ENCODE results near the gene REL.
"Not testable (repeated sequence)": the region's sequence is repeated elsewhere in the genome, so short reads cannot be mapped to it uniquely, and the experiment has no call there.

Gene REL

DNA sequence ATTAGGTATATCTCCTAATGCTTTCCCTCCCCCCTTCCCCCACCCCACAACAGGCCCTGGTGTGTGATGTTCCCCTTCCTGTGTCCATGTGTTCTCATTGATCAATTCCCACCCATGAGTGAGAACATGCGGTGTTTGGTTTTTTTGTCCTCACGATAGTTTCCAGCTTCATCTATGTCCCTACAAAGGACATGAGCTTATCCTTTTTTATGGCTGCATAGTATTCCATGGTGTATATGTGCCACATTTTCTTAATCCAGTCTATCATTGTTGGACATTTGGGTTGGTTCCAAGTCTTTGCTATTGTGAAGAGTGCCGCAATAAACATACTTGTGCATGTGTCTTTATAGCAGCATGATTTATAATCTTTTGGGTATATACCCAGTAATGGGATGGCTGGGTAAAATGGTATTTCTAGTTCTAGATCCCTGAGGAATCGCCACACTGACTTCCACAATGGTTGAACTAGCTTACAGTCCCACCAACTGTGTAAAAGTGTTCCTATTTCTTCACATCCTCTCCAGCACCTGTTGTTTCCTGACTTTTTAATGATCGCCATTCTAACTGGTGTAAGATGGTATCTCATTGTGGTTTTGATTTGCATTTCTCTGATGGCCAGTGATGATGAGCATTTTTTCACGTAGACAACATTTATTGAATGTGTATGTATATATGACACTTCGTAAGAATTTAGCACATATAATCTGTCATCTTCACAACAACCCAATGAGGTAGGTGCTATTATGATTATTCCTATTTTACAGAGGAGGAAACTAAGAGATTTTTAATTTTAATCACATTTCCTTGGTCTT is 8.4 kb downstream of the REL start:
- not testable (repeated sequence) for H3K27me3 ChIP-seq (ENCODE audit: control insufficient read depth, insufficient read depth, low read length); H3K27ac ChIP-seq (ENCODE audit: low read length); H3K4me1 ChIP-seq (ENCODE audit: control insufficient read depth, low read depth, low read length); H3K36me3 ChIP-seq (ENCODE audit: control insufficient read depth, low read depth, low read length); H3K9me3 ChIP-seq (ENCODE audit: control insufficient read depth, low read depth, low read length); H3K9ac ChIP-seq (ENCODE audit: low read length); H3K4me3 ChIP-seq (ENCODE audit: low read length)

DNA sequence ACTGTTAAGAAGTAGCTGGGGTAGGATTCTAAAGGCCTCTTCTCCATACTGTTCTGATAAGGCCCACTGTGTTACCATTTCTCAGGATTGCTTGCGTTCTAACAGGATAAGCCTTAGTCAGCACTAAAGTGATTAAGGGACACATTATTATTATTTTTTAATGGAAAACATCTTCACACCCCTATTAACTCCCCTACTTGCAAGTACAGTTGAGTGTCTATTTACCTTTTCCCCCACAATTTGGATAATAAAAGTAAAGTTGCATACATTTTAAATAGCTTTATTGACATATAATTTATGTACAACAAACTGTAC is 9.0 kb downstream of the REL start:
- Histone ChIP-seq H3K36me3 (ENCODE audit: control insufficient read depth, low read depth, low read length) (peaks cover 3% of the 10 kb centered on the region), H3K4me1 (ENCODE audit: control insufficient read depth, low read depth, low read length) (no peaks in the 10 kb centered on the region), H3K9ac (ENCODE audit: low read length) (no peak overlapping the region), H3K27ac (ENCODE audit: low read length) (no peak overlapping the region), H3K4me3 (ENCODE audit: low read length) (no peak overlapping the region), H3K27me3 (ENCODE audit: control insufficient read depth, insufficient read depth, low read length) (no peaks in the 10 kb centered on the region), H3K9me3 (ENCODE audit: control insufficient read depth, low read depth, low read length) (no peaks in the 10 kb centered on the region)

- H3K9ac ChIP-seq (ENCODE audit: low read length): no peak overlapping the region
- H3K27ac ChIP-seq (ENCODE audit: low read length): no peak overlapping the region
- no peaks in the 10 kb centered on the region for H3K9me3 ChIP-seq (ENCODE audit: control insufficient read depth, low read depth, low read length)
- no peaks in the 10 kb centered on the region for H3K4me1 ChIP-seq (ENCODE audit: control insufficient read depth, low read depth, low read length)
- no peaks in the 10 kb centered on the region for H3K27me3 ChIP-seq (ENCODE audit: control insufficient read depth, insufficient read depth, low read length)
- no peak overlapping the region for H3K4me3 ChIP-seq (ENCODE audit: low read length)
- peaks cover 3% of the 10 kb centered on the region for H3K36me3 ChIP-seq (ENCODE audit: control insufficient read depth, low read depth, low read length)
These were observed 9.8 kb downstream of the REL start for GRCh38 chr2:60891180-60891579.

DNA sequence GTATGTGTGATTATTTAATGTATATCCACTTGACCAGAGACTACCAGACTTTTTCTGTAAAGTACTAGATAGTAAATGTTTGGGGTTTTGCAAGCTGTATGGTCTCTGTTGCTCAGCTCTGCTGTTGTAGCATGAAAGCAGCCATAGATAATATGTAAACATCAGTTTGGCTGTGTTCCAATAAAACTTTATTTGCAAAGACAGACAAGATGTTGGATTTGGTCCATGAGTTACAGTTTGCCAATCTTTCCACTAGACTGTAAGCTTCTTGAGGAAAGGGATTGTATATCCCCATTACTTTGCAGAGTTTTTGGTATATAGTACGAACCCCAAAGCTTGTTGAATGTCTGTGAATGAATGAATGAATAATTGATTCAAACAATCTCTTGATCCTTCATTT is 17.2 kb downstream of the REL start:
- H3K4me1 ChIP-seq (ENCODE audit: control insufficient read depth, low read depth, low read length): no peaks in the 10 kb centered on the region
- peaks cover 3% of the 10 kb centered on the region for H3K36me3 ChIP-seq (ENCODE audit: control insufficient read depth, low read depth, low read length)
- H3K9ac ChIP-seq (ENCODE audit: low read length): no peak overlapping the region

GRCh38 chr2:60899230-60899891 is 18.0 kb downstream of the REL start:
- H3K27ac ChIP-seq (ENCODE audit: low read length): no peak overlapping the region
- no peaks in the 10 kb centered on the region for H3K9me3 ChIP-seq (ENCODE audit: control insufficient read depth, low read depth, low read length)
- H3K9ac ChIP-seq (ENCODE audit: low read length): no peak overlapping the region
- H3K36me3 ChIP-seq (ENCODE audit: control insufficient read depth, low read depth, low read length): no peaks in the 10 kb centered on the region
- no peaks in the 10 kb centered on the region for H3K4me1 ChIP-seq (ENCODE audit: control insufficient read depth, low read depth, low read length)
- no peak overlapping the region for H3K4me3 ChIP-seq (ENCODE audit: low read length)
- no peaks in the 10 kb centered on the region for H3K27me3 ChIP-seq (ENCODE audit: control insufficient read depth, insufficient read depth, low read length)

More for the DNA sequence above, 17.2 kb downstream of the REL start:
- H3K27ac ChIP-seq (ENCODE audit: low read length): no peak overlapping the region
- no peak overlapping the region for H3K4me3 ChIP-seq (ENCODE audit: low read length)
- no peaks in the 10 kb centered on the region for H3K9me3 ChIP-seq (ENCODE audit: control insufficient read depth, low read depth, low read length)
- H3K27me3 ChIP-seq (ENCODE audit: control insufficient read depth, insufficient read depth, low read length): no peaks in the 10 kb centered on the region

- no peaks in the 10 kb centered on the region for H3K9me3 ChIP-seq (ENCODE audit: control insufficient read depth, low read depth, low read length)
- H3K4me1 ChIP-seq (ENCODE audit: control insufficient read depth, low read depth, low read length): no peaks in the 10 kb centered on the region
- H3K9ac ChIP-seq (ENCODE audit: low read length): no peak overlapping the region
- H3K4me3 ChIP-seq (ENCODE audit: low read length): no peak overlapping the region
- no peaks in the 10 kb centered on the region for H3K36me3 ChIP-seq (ENCODE audit: control insufficient read depth, low read depth, low read length)
- no peak overlapping the region for H3K27ac ChIP-seq (ENCODE audit: low read length)
- H3K27me3 ChIP-seq (ENCODE audit: control insufficient read depth, insufficient read depth, low read length): no peaks in the 10 kb centered on the region
These were observed 18.5 kb downstream of the REL start for GRCh38 chr2:60899892-60900249.

DNA sequence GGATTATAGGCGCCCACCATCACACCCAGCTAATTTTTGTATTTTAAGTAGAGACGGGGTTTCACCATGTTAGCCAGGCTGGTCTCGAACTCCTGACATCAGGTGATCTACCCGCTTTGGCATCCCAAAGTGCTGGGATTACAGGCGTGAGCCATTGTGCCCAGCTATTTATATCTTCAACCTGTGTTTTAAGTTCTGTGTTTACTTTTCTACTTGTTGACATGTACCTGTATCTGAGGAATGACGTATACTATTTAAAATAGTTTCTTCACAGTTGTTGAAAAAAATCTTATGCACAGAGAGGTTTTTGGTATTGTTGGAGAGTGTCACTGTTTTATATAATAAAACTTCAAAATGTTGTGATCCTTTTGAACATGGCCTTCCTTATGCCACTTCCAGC is 19.9 kb downstream of the REL start:
- H3K9me3 ChIP-seq (ENCODE audit: control insufficient read depth, low read depth, low read length); H3K4me3 ChIP-seq (ENCODE audit: low read length); H3K4me1 ChIP-seq (ENCODE audit: control insufficient read depth, low read depth, low read length); H3K9ac ChIP-seq (ENCODE audit: low read length); H3K27ac ChIP-seq (ENCODE audit: low read length); H3K27me3 ChIP-seq (ENCODE audit: control insufficient read depth, insufficient read depth, low read length); H3K36me3 ChIP-seq (ENCODE audit: control insufficient read depth, low read depth, low read length): not testable (repeated sequence)

- not testable (repeated sequence) for H3K4me3 ChIP-seq (ENCODE audit: low read length); H3K27ac ChIP-seq (ENCODE audit: low read length); H3K9me3 ChIP-seq (ENCODE audit: control insufficient read depth, low read depth, low read length); H3K36me3 ChIP-seq (ENCODE audit: control insufficient read depth, low read depth, low read length); H3K27me3 ChIP-seq (ENCODE audit: control insufficient read depth, insufficient read depth, low read length); H3K4me1 ChIP-seq (ENCODE audit: control insufficient read depth, low read depth, low read length); H3K9ac ChIP-seq (ENCODE audit: low read length)
These were observed 24.5 kb downstream of the REL start for GRCh38 chr2:60905867-60906266.

GRCh38 chr2:60906395-60906794 is 25.0 kb downstream of the REL start:
- Histone ChIP-seq H3K27ac (ENCODE audit: low read length) (no peak overlapping the region), H3K9ac (ENCODE audit: low read length) (no peak overlapping the region), H3K27me3 (ENCODE audit: control insufficient read depth, insufficient read depth, low read length) (no peaks in the 10 kb centered on the region)

DNA sequence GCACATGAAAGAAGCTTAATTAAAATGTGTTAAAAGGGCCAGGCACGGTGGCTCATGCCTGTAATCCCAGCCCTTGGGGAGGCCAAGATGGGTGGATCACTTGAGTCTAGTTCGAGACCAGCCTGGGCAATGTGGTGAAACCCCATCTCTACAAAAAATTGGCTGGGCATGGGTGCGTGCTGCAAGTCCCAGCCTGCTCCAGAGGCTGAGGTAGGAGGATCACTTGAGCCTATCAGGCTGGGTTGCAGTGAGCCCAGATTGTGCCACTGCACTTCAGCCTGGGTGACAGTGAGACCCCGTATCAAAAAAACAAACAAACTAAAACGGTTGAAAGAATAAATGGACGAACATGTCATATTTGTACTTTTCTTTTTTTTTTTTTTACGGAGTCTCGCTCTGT is 26.0 kb downstream of the REL start:
- no peaks in the 10 kb centered on the region for H3K36me3 ChIP-seq (ENCODE audit: control insufficient read depth, low read depth, low read length)
- no peak overlapping the region for H3K4me3 ChIP-seq (ENCODE audit: low read length)
- no peak overlapping the region for H3K27ac ChIP-seq (ENCODE audit: low read length)
- no peak overlapping the region for H3K9ac ChIP-seq (ENCODE audit: low read length)
- no peaks in the 10 kb centered on the region for H3K9me3 ChIP-seq (ENCODE audit: control insufficient read depth, low read depth, low read length)
- H3K27me3 ChIP-seq (ENCODE audit: control insufficient read depth, insufficient read depth, low read length): no peaks in the 10 kb centered on the region
- no peaks in the 10 kb centered on the region for H3K4me1 ChIP-seq (ENCODE audit: control insufficient read depth, low read depth, low read length)

More at GRCh38 chr2:60906395-60906794, 25.0 kb downstream of the REL start:
- Histone ChIP-seq H3K9me3 (ENCODE audit: control insufficient read depth, low read depth, low read length) (no peaks in the 10 kb centered on the region), H3K4me3 (ENCODE audit: low read length) (no peak overlapping the region), H3K36me3 (ENCODE audit: control insufficient read depth, low read depth, low read length) (no peaks in the 10 kb centered on the region), H3K4me1 (ENCODE audit: control insufficient read depth, low read depth, low read length) (no peaks in the 10 kb centered on the region)

- Histone ChIP-seq H3K27ac (ENCODE audit: low read length) (no peak overlapping the region), H3K36me3 (ENCODE audit: control insufficient read depth, low read depth, low read length) (no peaks in the 10 kb centered on the region), H3K4me1 (ENCODE audit: control insufficient read depth, low read depth, low read length) (peaks cover 5% of the 10 kb centered on the region), H3K9me3 (ENCODE audit: control insufficient read depth, low read depth, low read length) (no peaks in the 10 kb centered on the region), H3K4me3 (ENCODE audit: low read length) (no peak overlapping the region), H3K27me3 (ENCODE audit: control insufficient read depth, insufficient read depth, low read length) (no peaks in the 10 kb centered on the region), H3K9ac (ENCODE audit: low read length) (no peak overlapping the region)
These were observed 44.8 kb downstream of the REL start for GRCh38 chr2:60925994-60926740.
